GM10266 (cell line): Measurements from ENCODE around the gene SAMD11.

Source experiments
- DNase-seq: peaks from one replicate; pipeline ENCODE4 v3.0.0; 2012; ENCODE audit errors: extremely low spot score
- CTCF ChIP-seq: IDR thresholded peaks from 2 replicates; pipeline ENCODE4 v1.5.1; 2012; ENCODE audit warnings: mild to moderate bottlenecking, low read depth; ENCODE audit not compliant: control insufficient read depth, insufficient read depth; ENCODE audit errors: missing control alignments

SAMD11 gene

GRCh38 chr1:978835-979743 lies 55.4 kb downstream of the SAMD11 start:
- no peak for DNase-seq
- TF ChIP-seq CTCF = no peak

- no peak for TF ChIP-seq CTCF
- DNase-seq = no peak
These were observed 56.0 kb downstream of the SAMD11 start for GRCh38 chr1:979744-980072.

DNA sequence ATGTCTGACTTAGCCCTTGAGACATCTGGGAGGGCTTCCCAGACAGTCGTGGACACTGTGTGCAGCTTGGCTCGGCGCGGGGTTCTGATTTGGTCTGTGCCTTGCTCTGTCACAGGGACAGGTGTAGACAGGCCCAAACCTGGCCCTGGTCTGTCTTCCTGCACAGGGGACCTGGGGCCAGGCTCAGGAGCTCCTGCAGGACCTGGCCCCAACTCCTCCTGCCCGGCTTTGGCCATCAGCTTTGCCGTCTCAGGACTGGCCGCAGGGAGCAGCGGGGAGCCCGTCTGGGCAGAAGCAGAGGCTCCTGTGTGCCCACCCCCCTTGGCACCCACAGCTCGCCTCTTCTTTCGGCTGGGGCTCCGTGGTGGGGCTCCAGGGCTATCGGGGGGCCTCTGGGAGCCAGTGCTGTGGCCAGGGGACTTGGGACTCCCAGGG lies 56.4 kb downstream of the SAMD11 start:
- no peak for TF ChIP-seq CTCF
- DNase-seq = no peak

- no peak for TF ChIP-seq CTCF
- DNase-seq = no peak
These were observed 57.1 kb downstream of the SAMD11 start for GRCh38 chr1:980602-981395.

DNA sequence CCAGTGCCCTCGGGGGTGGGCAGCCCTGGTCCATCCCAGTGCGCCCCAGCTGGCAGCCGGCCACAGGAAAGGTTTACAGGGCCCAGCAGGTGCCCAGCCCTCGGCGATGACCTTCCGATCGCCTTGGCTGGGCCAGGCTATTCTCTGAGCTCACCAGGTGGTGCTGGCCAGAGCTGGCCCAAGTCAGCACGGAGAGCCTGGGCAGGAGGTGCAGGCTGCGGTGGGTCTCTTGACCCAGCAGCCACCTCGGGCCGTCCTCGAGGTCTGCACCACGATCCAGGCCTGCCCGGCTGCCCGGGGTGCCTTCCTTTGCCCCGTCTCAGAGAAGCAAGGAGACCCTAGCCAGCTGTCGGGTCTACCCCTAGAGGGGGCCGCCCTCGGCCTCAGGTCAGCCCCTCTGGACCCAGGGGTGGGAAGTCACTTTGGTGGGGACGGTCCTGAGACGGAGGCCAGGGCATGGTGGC lies 57.8 kb downstream of the SAMD11 start:
- no peak for DNase-seq
- no peak for TF ChIP-seq CTCF

- no peak for TF ChIP-seq CTCF
- no peak for DNase-seq
These were observed 58.3 kb downstream of the SAMD11 start, which contains the start of gene PERM1 for GRCh38 chr1:981955-982558. PERM1 (minus strand) TSS chr1:982093; CDS start chr1:981029, 1,064 bp downstream.
